ENCODE data around the gene ZNF423. TPM values are rescaled to one million over a fixed set of nuclear protein-coding genes. Genes with fewer than 3 reads are reported as not detected.

Gene ZNF423
- total and polyA plus RNA-seq, 2 of the 13 experiments (the other 11 are each of a cell fraction or from before 2014, with no cell fraction given), result 0.07 to 0.31 TPM

DNA sequence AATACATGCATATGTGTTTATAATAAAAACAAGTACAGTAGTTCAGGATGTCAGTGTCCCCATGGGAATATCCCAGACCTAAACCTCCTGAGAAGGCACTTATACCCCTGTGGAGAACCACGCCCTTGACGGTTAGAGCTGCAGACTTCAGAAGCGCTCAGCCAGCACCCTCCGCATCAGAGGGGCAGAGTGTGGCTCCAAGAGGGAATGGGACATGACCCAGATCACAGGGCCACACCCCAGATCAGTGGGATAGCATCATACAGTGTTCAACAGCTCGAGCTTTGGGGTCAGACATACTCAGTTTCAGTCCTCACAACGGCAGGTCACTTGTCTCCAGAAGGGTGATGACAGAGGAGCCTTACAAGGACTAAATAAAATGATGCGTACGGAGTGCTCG, 45.8 kb upstream of the ZNF423 start (continued):
- TF ChIP-seq, protein P1, sequence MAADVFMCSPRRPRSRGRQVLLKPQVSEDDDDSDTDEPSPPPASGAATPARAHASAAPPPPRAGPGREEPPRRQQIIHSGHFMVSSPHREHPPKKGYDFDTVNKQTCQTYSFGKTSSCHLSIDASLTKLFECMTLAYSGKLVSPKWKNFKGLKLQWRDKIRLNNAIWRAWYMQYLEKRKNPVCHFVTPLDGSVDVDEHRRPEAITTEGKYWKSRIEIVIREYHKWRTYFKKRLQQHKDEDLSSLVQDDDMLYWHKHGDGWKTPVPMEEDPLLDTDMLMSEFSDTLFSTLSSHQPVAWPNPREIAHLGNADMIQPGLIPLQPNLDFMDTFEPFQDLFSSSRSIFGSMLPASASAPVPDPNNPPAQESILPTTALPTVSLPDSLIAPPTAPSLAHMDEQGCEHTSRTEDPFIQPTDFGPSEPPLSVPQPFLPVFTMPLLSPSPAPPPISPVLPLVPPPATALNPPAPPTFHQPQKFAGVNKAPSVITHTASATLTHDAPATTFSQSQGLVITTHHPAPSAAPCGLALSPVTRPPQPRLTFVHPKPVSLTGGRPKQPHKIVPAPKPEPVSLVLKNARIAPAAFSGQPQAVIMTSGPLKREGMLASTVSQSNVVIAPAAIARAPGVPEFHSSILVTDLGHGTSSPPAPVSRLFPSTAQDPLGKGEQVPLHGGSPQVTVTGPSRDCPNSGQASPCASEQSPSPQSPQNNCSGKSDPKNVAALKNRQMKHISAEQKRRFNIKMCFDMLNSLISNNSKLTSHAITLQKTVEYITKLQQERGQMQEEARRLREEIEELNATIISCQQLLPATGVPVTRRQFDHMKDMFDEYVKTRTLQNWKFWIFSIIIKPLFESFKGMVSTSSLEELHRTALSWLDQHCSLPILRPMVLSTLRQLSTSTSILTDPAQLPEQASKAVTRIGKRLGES (CRISPR knock-in tag; IDR thresholded peaks at IDR 0.05; ENCODE audit: borderline replicate concordance), result no peak
- TF ChIP-seq, protein P2, sequence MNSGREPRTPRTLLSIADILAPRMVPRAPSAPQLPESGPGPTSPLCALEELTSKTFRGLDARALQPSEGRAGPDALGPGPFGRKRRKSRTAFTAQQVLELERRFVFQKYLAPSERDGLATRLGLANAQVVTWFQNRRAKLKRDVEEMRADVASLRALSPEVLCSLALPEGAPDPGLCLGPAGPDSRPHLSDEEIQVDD (CRISPR knock-in tag; IDR thresholded peaks at IDR 0.05; ENCODE audit: borderline replicate concordance), result no peak

DNA sequence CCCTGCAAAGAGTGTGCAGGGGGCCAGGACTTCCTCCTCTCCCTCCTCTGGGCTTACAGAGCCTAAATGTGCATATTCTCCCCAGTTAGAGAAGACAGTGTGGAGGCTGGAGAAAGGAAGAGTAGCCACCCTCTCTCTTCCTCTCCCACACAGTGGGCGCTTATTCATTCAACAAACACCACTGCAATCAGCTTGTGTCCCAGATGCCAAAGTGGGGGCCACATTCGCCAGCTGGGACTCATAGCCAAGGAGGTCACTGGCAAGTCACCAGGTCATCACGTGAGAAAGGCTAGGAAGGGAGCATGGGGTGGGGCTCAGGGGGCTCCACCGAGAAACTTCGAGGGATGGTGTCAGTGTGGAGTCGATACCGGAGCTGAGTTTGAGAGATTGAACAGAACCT, 45.0 kb upstream of the ZNF423 start:
- Histone ChIP-seq H3K4me2 (ENCODE audit: low read depth, low read length) (no peak overlapping the region), H3K27ac (ENCODE audit: extremely low read length, insufficient read depth, low read length) (no peak overlapping the region), H3K36me3 (replicated peaks in 1 of 2; ENCODE audit: control insufficient read depth in 1 of 2, insufficient read depth in 2 of 2, low read length in 2 of 2) (no peaks in the 10 kb centered on the region), H3K79me2 (ENCODE audit: insufficient read depth, low read length) (no peaks in the 10 kb centered on the region), H3K9me3 (ENCODE audit: low read length) (no peaks in the 10 kb centered on the region), H4K20me1 (ENCODE audit: insufficient read depth, low read length) (no peaks in the 10 kb centered on the region), H3K4me3 (replicated peaks in 1 of 3; ENCODE audit: insufficient read depth in 1 of 3, low read depth in 2 of 3, low read length in 3 of 3) (no peak overlapping the region), H3K27me3 (ENCODE audit: control insufficient read depth in 1 of 2, insufficient read depth in 2 of 2, low read length in 2 of 2) (peaks cover 4 to 13% of the 10 kb centered on the region in 2 experiments; a peak in 3 of 5 replicates), H3K4me1 (ENCODE audit: insufficient read depth, low read length) (no peaks in the 10 kb centered on the region), H2AFZ (ENCODE audit: low read length) (no peak overlapping the region), H3K9ac (ENCODE audit: insufficient read depth, low read depth, low read length) (no peak overlapping the region)
- DNase-seq (ENCODE audit: low spot score) (no peak), ATAC-seq (no peak), FAIRE-seq (no peak)
- in situ Hi-C loops (cut with HindIII; ENCODE audit: extremely low pct_ligation_motif_present, low pct_unique_long_range_greater_than_20kb) (no loop called here), intact Hi-C loops (cut with micrococcal nuclease; ENCODE audit: unreplicated experiment) (loop anchor here (10.0 kb wide), 1 partner anchor 866 kb away; no protein-coding TSS in a partner anchor)
- CTCF ChIA-PET (ENCODE audit: low intra/inter-chr PET ratio, low total read pairs), result no interaction called here
- WGBS (ENCODE audit: low lambda C conversion rate), result 59% methylated on average over 7 of the region's 7 CpGs
- POLR2A ChIA-PET, result no interaction called here
- no TSS peak for BruUV-seq (replicated peaks)
- TF ChIP-seq GFI1 (CRISPR knock-in tag; IDR thresholded peaks at IDR 0.05; ENCODE audit: borderline replicate concordance) (no peak), RFX5 (IDR thresholded peaks at IDR 0.05; ENCODE audit: low read depth, low read length) (no peak), HMG20B (CRISPR knock-in tag; conservative IDR thresholded peaks at IDR 0.05) (no peak), KLF16 (CRISPR knock-in tag; IDR thresholded peaks at IDR 0.05) (no peak), ZNF263 (CRISPR knock-in tag; IDR thresholded peaks at IDR 0.05) (no peak), GTF3A (CRISPR knock-in tag; conservative IDR thresholded peaks at IDR 0.05) (no peak), ASH2L (IDR thresholded peaks at IDR 0.05; ENCODE audit: insufficient read length, low read depth, low read length) (no peak), SP1 (IDR thresholded peaks at IDR 0.05) (no peak), SP1 (CRISPR knock-in tag; IDR thresholded peaks at IDR 0.05) (no peak), RAD51 (IDR thresholded peaks at IDR 0.05; ENCODE audit: borderline replicate concordance) (no peak), SRSF9 (IDR thresholded peaks at IDR 0.05; ENCODE audit: borderline replicate concordance, insufficient read depth, low read depth, low read length, poor library complexity, severe bottlenecking) (no peak), HDAC6 (IDR thresholded peaks at IDR 0.05; ENCODE audit: low read depth, low read length) (no peak), MED13 (CRISPR knock-in tag; IDR thresholded peaks at IDR 0.05) (no peak), NCOR1 (IDR thresholded peaks at IDR 0.05; ENCODE audit: borderline replicate concordance, low read length) (no peak), ZNF432 (CRISPR knock-in tag; IDR thresholded peaks at IDR 0.05; ENCODE audit: borderline replicate concordance) (no peak)
- TF ChIP-seq, protein P3, sequence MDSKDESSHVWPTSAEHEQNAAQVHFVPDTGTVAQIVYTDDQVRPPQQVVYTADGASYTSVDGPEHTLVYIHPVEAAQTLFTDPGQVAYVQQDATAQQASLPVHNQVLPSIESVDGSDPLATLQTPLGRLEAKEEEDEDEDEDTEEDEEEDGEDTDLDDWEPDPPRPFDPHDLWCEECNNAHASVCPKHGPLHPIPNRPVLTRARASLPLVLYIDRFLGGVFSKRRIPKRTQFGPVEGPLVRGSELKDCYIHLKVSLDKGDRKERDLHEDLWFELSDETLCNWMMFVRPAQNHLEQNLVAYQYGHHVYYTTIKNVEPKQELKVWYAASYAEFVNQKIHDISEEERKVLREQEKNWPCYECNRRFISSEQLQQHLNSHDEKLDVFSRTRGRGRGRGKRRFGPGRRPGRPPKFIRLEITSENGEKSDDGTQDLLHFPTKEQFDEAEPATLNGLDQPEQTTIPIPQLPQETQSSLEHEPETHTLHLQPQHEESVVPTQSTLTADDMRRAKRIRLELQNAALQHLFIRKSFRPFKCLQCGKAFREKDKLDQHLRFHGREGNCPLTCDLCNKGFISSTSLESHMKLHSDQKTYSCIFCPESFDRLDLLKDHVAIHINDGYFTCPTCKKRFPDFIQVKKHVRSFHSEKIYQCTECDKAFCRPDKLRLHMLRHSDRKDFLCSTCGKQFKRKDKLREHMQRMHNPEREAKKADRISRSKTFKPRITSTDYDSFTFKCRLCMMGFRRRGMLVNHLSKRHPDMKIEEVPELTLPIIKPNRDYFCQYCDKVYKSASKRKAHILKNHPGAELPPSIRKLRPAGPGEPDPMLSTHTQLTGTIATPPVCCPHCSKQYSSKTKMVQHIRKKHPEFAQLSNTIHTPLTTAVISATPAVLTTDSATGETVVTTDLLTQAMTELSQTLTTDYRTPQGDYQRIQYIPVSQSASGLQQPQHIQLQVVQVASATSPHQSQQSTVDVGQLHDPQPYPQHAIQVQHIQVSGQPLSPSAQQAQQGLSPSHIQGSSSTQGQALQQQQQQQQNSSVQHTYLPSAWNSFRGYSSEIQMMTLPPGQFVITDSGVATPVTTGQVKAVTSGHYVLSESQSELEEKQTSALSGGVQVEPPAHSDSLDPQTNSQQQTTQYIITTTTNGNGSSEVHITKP (CRISPR knock-in tag; IDR thresholded peaks at IDR 0.05; ENCODE audit: low read depth), result no peak

Measured in HepG2 (cell line).